Breast epithelium (tissue), 4 donors: ENCODE measurements around the gene PRKG1. TPM values are rescaled to one million over a fixed set of nuclear protein-coding genes. Genes with fewer than 3 reads are reported as not detected.

ENCODE experiments used
- DNase-seq, 2 donors: peaks; one replicate each; pipeline ENCODE4 v3.0.0-alpha.2; 2019; ENCODE audit warnings: low spot score in 2 of 2
- H3K27ac ChIP-seq, 2 donors: fragments of 200-600 bp; sonication (generic) in 1 of 2; one replicate each; pipeline ENCODE4 v1.5.1; 2016 to 2019; ENCODE audit warnings: mild to moderate bottlenecking in 1 of 2
- H3K27me3 ChIP-seq, 2 donors: fragments of 200-600 bp; sonication (generic) in 1 of 2; one replicate each; pipeline versions ENCODE4 v1.5.1 to v1.6.0; 2017 to 2019; ENCODE audit warnings: control low read depth in 1 of 2, mild to moderate bottlenecking in 1 of 2
- H3K36me3 ChIP-seq: fragments of 200-600 bp; one replicate; pipeline ENCODE4 v1.5.1; 2019
- H3K4me1 ChIP-seq, 2 donors: fragments of 200-600 bp; sonication (generic); one replicate each; pipeline ENCODE4 v1.5.1; 2016 to 2019; ENCODE audit warnings: control low read depth in 1 of 2
- H3K4me3 ChIP-seq, 3 donors: fragments of 200-600 bp; sonication (generic); 1 replicate in 2 of 3; 2 replicates in 1 of 3; pipeline ENCODE4 v1.5.1; 2016 to 2019; ENCODE audit warnings: mild to moderate bottlenecking in 3 of 3, moderate library complexity in 2 of 3
- H3K9me3 ChIP-seq, 2 donors: fragments of 200-600 bp; sonication (generic) in 1 of 2; one replicate each; pipeline ENCODE4 v1.5.1; 2016 to 2019; ENCODE audit warnings: control low read depth in 1 of 2
- CTCF ChIP-seq, 3 donors: fragments of 450-650 bp; IDR thresholded peaks; one replicate each; pipeline ENCODE4 v1.5.1; 2016 to 2017; ENCODE audit warnings: antibody characterized with exemption in 3 of 3, mild to moderate bottlenecking in 3 of 3, moderate library complexity in 3 of 3
- POLR2A ChIP-seq: fragments of 450-650 bp; IDR thresholded peaks from one replicate; pipeline ENCODE4 v1.6.1; 2016; ENCODE audit warnings: antibody characterized with exemption, mild to moderate bottlenecking, moderate library complexity
- POLR2AphosphoS5 ChIP-seq, 3 donors: sonication (generic); formaldehyde crosslinking; IDR thresholded peaks; one replicate each; pipeline ENCODE4 v1.6.1; 2017; ENCODE audit warnings: antibody characterized with exemption in 3 of 3
- intact Hi-C: fragments of 100-400 bp; cut with DNase I; formaldehyde crosslinking; loops from one replicate; pipeline ENCODE4 v1.15.1; 2023; ENCODE audit warnings: low total_unique reads
- total RNA-seq, 3 donors: library from RNA; depleted of rRNA; stranded (reverse); fragments of >200 nt; gene quantifications; one replicate each; pipeline ENCODE4 v1.1.0, GENCODE V29; 2016

Gene PRKG1
- total RNA-seq, 3 donors from 2014 or later: 10.9 to 36.9 (median 19.7) TPM

- intact Hi-C loops: no loop called here
- Histone ChIP-seq H3K4me1 (no peaks in the 10 kb centered on the region), H3K27ac (peak overlapping the region; percentile 90), H3K27me3 (no peaks in the 10 kb centered on the region), H3K9me3 (no peaks in the 10 kb centered on the region), H3K4me3 (peak overlapping the region; percentile 69 to 77 (median 69)), H3K36me3 (no peaks in the 10 kb centered on the region)
- DNase-seq: no peak
- no peak for TF ChIP-seq CTCF (IDR thresholded peaks at IDR 0.05)
- no peak for TF ChIP-seq POLR2AphosphoS5 (IDR thresholded peaks at IDR 0.05)
- TF ChIP-seq POLR2A: no peak
Observed at GRCh38 chr10:51075043-51075872, 971 bp downstream of the PRKG1 start.

GRCh38 chr10:51075873-51076229, 1.6 kb downstream of the PRKG1 start:
- no peak for TF ChIP-seq POLR2AphosphoS5 (IDR thresholded peaks at IDR 0.05)
- TF ChIP-seq CTCF (IDR thresholded peaks at IDR 0.05): no peak
- no peak for TF ChIP-seq POLR2A
- Histone ChIP-seq H3K4me3 (peak overlapping the region; percentile 69 to 77 (median 69)), H3K9me3 (no peaks in the 10 kb centered on the region), H3K36me3 (no peaks in the 10 kb centered on the region), H3K27me3 (no peaks in the 10 kb centered on the region), H3K4me1 (no peaks in the 10 kb centered on the region), H3K27ac (no peak overlapping the region)
- intact Hi-C loops: no loop called here
- no peak for DNase-seq

DNA sequence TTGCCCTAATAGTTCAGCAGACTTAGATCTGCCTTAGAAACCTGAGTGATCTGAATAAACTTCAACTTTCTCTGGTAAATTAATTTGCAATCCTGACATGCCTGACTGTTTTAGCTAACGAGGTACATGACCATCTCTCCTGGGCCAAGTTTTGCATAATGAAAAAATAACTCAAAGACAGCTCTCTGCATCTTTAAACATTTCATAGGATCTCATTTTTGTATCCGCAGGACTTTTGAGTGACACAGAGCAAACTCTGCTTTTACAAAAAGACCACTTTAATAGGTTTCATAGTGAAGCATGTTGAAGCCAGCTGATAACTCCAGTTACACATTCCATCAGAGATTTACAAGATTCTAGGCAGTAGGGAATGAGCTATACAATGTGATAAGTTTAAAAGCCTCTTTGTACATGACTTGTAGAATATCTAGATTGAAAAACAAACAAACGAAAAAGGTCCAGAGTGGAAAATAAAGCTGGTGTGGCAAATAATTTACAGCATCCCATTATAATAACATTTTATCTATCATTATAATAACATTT, 2.1 kb downstream of the PRKG1 start:
- Histone ChIP-seq H3K4me1 (no peaks in the 10 kb centered on the region), H3K36me3 (no peaks in the 10 kb centered on the region), H3K27me3 (no peaks in the 10 kb centered on the region), H3K27ac (no peak overlapping the region), H3K4me3 (peak overlapping the region; percentile 69 to 77 (median 69)), H3K9me3 (no peaks in the 10 kb centered on the region)
- TF ChIP-seq POLR2A: no peak
- no peak for TF ChIP-seq CTCF (IDR thresholded peaks at IDR 0.05)
- TF ChIP-seq POLR2AphosphoS5 (IDR thresholded peaks at IDR 0.05): no peak
- no peak for DNase-seq
- intact Hi-C loops: no loop called here

DNA sequence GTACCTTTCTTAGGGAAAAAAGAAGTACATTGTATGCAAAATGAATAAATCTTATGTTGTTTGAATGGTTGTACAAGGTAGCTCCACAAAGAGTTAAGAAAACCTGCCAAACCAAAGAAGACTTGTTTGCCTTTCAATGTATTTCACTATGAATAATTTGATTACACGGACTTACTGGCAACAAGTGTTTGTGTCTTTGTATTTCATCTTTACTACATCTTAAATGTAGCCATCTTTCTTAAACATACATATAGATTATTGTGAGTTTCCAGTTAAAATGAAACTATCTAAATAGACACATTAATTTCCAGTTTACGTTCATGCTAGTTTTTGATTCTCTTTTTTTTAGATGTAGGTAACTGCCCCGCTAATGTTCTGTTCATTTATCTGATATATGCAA, 2.8 kb downstream of the PRKG1 start:
- no peaks in the 10 kb centered on the region for H3K36me3 ChIP-seq
- H3K9me3 ChIP-seq: no peaks in the 10 kb centered on the region
- no peaks in the 10 kb centered on the region for H3K27me3 ChIP-seq
- DNase-seq: no peak
- H3K27ac ChIP-seq: no peak overlapping the region
- intact Hi-C loops: no loop called here
- H3K4me3 ChIP-seq: peak overlapping the region in 2 of 3 donors; percentile 69 to 77
- H3K4me1 ChIP-seq: no peaks in the 10 kb centered on the region
- no peak for TF ChIP-seq POLR2A
- TF ChIP-seq CTCF (IDR thresholded peaks at IDR 0.05): no peak
- no peak for TF ChIP-seq POLR2AphosphoS5 (IDR thresholded peaks at IDR 0.05)

- no peaks in the 10 kb centered on the region for H3K27me3 ChIP-seq
- H3K36me3 ChIP-seq: no peaks in the 10 kb centered on the region
- H3K4me1 ChIP-seq: no peaks in the 10 kb centered on the region
- H3K27ac ChIP-seq: no peak overlapping the region
- no peaks in the 10 kb centered on the region for H3K9me3 ChIP-seq
- H3K4me3 ChIP-seq: no peak overlapping the region
- intact Hi-C loops: no loop called here
- DNase-seq: no peak
- TF ChIP-seq POLR2A: no peak
- TF ChIP-seq CTCF (IDR thresholded peaks at IDR 0.05): no peak
- TF ChIP-seq POLR2AphosphoS5 (IDR thresholded peaks at IDR 0.05): no peak
Observed at GRCh38 chr10:51077507-51077906, 3.2 kb downstream of the PRKG1 start.
